ENCODE data around the gene CST11. TPM values are rescaled to one million over a fixed set of nuclear protein-coding genes. Genes with fewer than 3 reads are reported as not detected.
A peak's percentile ranks its signal among the peaks of the same experiment; 100 is the strongest.

Gene CST11
- total and polyA plus RNA-seq, 9 of the 15 experiments (the other 6 are each of a cell fraction or from before 2014, with no cell fraction given) = not detected

DNA sequence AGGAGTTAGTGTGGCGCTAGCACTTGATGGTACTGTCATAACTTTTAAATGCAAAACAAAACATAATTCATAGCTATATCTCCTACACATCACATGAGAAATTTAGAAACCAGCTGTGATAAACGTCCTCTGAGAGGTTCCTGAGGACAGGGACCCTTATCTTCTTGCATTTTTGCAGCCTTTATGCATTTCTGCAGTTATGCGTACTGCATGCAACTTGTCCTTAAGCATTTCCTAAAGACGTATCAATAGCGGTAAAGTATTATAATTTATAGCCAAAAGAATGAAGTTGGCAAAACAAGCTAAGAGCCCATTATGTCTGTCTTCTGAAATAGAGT is 33.0 kb downstream of the CST11 start:
- intact Hi-C loops (cut with micrococcal nuclease) = no loop called here
- no peaks in the 10 kb centered on the region for H3K27me3 ChIP-seq (ENCODE audit: control insufficient read depth in 2 of 2, insufficient read depth in 2 of 2, low read length in 2 of 2)
- no peaks in the 10 kb centered on the region for H3K9me3 ChIP-seq (replicated peaks; ENCODE audit: control insufficient read depth, insufficient read depth, low read depth, low read length)
- H3K36me3 ChIP-seq (ENCODE audit: control insufficient read depth, insufficient read depth, low read length) = peaks cover 5% of the 10 kb centered on the region; the same call in 2 of the 3 replicates
- no peaks in the 10 kb centered on the region for H4K20me1 ChIP-seq (replicated peaks; ENCODE audit: control insufficient read depth, insufficient read depth, low read length)
- peaks cover 11 to 14% of the 10 kb centered on the region in 2 experiments; a peak in 4 of 5 replicates for H3K4me1 ChIP-seq (replicated peaks in 1 of 2; ENCODE audit: control insufficient read depth in 2 of 2, insufficient read depth in 2 of 2, low read length in 2 of 2)
- H3K79me2 ChIP-seq (ENCODE audit: control insufficient read depth, insufficient read depth, low read length) = peaks cover 64% of the 10 kb centered on the region
- H3K9me1 ChIP-seq (ENCODE audit: control insufficient read depth, insufficient read depth, low read length) = no peaks in the 10 kb centered on the region
- no peak for TF ChIP-seq POLR3A (IDR thresholded peaks at IDR 0.05; ENCODE audit: borderline replicate concordance, extremely low read depth, insufficient read depth, insufficient read length)
- TF ChIP-seq, protein P1, sequence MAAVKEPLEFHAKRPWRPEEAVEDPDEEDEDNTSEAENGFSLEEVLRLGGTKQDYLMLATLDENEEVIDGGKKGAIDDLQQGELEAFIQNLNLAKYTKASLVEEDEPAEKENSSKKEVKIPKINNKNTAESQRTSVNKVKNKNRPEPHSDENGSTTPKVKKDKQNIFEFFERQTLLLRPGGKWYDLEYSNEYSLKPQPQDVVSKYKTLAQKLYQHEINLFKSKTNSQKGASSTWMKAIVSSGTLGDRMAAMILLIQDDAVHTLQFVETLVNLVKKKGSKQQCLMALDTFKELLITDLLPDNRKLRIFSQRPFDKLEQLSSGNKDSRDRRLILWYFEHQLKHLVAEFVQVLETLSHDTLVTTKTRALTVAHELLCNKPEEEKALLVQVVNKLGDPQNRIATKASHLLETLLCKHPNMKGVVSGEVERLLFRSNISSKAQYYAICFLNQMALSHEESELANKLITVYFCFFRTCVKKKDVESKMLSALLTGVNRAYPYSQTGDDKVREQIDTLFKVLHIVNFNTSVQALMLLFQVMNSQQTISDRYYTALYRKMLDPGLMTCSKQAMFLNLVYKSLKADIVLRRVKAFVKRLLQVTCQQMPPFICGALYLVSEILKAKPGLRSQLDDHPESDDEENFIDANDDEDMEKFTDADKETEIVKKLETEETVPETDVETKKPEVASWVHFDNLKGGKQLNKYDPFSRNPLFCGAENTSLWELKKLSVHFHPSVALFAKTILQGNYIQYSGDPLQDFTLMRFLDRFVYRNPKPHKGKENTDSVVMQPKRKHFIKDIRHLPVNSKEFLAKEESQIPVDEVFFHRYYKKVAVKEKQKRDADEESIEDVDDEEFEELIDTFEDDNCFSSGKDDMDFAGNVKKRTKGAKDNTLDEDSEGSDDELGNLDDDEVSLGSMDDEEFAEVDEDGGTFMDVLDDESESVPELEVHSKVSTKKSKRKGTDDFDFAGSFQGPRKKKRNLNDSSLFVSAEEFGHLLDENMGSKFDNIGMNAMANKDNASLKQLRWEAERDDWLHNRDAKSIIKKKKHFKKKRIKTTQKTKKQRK (IDR thresholded peaks at IDR 0.05; ENCODE audit: borderline replicate concordance, low read depth, low read length) = no peak
- TF ChIP-seq MECOM (CRISPR knock-in tag; IDR thresholded peaks at IDR 0.05) = 0 out of 2 replicates have a peak, but pooled peaks have one; percentile 32
- no peak for TF ChIP-seq ZNF354B (CRISPR knock-in tag; IDR thresholded peaks at IDR 0.05)
- 0 out of 2 replicates have a peak, but pooled peaks have one; percentile 28 for TF ChIP-seq DPF2 (IDR thresholded peaks at IDR 0.05)
- TF ChIP-seq GATA2 (CRISPR knock-in tag; IDR thresholded peaks at IDR 0.05) = no peak
- TF ChIP-seq HCFC1 (IDR thresholded peaks at IDR 0.05; ENCODE audit: low read depth, low read length) = no peak
- no peak for TF ChIP-seq TFAP4 (CRISPR knock-in tag; IDR thresholded peaks at IDR 0.05; ENCODE audit: borderline replicate concordance)
- no peak for TF ChIP-seq ZNF778 (CRISPR knock-in tag; IDR thresholded peaks at IDR 0.05)
- FAIRE-seq = peak; percentile 19
- H3K27ac ChIP-seq (ENCODE audit: extremely low read depth, low read depth, low read length) = peak overlapping the region; percentile 86
- no peak for ATAC-seq
- H3K4me2 ChIP-seq (ENCODE audit: insufficient read depth, low read length) = peak overlapping the region; percentile 80
- POLR2A ChIA-PET = interaction anchor here (0.8 to 2.9 kb wide), 6 partner anchors 10 to 69 kb away, joined by 3 to 11 read pairs (median 6); partner anchors contain the start of gene NXT1
- H2AFZ ChIP-seq (ENCODE audit: low read depth, low read length) = no peak overlapping the region
- DNase-seq (ENCODE audit: extremely low read depth in 1 of 4, low spot score in 3 of 4) = no peak
- no TSS peak for BruUV-seq (replicated peaks)
- WGBS (ENCODE audit: insufficient coverage, low coverage, missing lambda C conversion rate) = 4% methylated on average over 5 of the region's 5 CpGs
- CTCF ChIA-PET (ENCODE audit: low intra/inter-chr PET ratio) = no interaction called here
- in situ Hi-C loops (cut with MboI) = no loop called here
- peak overlapping the region; percentile 84 for H3K4me3 ChIP-seq
- peak overlapping the region in 1 of 2 experiments; percentile 85; a peak in 3 of 4 replicates for H3K9ac ChIP-seq (ENCODE audit: insufficient read depth in 1 of 2, low read depth in 2 of 2, low read length in 2 of 2)
